NCI-H146 treated with DMSO at 0.1 percent for 48 hours (cell line): ENCODE data around the gene LGALS1.
"Not testable (repeated sequence)": the region's sequence is repeated elsewhere in the genome, so short reads cannot be mapped to it uniquely, and the experiment has no call there.

Experiments
- DNase-seq: peaks from one replicate; lab custom pipeline; 2025; ENCODE audit not compliant: unreplicated experiment; lab: John Stamatoyannopoulos, UW

LGALS1 gene

DNA sequence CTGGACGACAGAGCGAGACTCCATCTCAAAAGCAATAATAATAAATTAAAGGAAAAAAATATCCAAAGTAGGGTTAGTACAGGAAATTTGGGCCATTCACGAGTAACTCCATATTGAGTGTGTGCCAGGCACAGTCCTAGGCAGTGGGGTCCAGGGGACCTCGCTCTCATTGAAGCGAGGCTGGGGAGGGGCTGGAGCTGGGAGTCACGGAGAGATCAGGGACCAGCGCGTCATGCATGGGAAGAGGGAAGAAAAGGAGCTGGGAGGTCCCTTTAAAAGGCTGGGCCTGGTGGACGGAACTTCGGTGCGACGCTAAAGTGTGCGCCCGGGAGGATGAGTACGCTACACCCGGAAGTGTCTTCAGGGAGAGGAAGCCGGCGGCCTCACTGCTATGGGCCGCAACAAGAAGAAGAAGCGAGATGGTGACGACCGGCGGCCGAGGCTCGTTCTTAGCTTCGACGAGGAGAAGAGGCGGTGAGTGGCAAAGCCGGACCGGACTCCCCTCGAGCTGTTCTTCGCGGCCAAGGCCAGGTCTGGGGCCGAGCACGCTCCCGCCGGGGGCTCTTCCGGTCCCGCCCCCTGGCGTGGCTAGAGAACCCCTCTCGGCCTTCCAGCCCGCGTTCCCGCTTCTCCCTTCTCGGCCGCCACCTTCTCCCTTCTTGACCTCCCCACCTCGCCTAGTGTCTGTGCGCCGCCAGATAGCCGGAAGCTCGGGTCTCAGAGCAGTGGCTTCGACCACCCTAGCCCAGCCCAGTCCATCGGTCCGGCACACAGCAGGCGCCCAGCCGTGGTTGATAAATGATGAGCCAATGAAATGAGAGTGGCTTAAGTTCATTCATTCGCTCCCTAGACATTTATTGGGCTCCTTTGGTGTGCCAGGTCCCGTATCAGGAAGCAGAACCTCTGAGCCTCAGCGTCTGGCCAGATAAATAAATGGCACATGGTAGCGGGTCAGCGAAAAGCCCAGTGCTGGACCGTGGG, 10.9 kb downstream of the LGALS1 start, which contains the start of gene NOL12:
NOL12 (plus strand) TSS at position 342 of the 981 bp plus-strand sequence; CDS start at position 392, 50 bp downstream.
- DNase-seq: peak; percentile 59

DNA sequence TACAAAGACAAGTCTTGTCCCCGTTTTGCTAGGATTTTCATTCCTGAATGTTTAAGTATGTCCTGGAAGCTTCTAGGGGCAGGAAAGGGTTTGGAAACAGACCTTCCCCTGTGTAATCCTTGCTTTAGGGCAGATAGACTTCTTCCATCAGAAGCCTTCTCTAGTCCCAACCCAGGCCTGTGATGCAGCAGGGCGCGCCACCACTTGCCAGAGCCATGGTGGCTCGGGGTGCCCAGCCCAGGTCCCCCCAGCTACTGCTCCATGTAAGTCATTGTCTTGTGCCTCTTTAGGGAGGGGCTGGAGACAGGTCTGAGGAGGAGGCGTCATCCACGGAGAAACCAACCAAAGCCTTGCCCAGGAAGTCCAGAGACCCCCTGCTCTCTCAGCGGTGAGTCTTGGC, 15.0 kb downstream of the LGALS1 start:
- DNase-seq: no peak

DNA sequence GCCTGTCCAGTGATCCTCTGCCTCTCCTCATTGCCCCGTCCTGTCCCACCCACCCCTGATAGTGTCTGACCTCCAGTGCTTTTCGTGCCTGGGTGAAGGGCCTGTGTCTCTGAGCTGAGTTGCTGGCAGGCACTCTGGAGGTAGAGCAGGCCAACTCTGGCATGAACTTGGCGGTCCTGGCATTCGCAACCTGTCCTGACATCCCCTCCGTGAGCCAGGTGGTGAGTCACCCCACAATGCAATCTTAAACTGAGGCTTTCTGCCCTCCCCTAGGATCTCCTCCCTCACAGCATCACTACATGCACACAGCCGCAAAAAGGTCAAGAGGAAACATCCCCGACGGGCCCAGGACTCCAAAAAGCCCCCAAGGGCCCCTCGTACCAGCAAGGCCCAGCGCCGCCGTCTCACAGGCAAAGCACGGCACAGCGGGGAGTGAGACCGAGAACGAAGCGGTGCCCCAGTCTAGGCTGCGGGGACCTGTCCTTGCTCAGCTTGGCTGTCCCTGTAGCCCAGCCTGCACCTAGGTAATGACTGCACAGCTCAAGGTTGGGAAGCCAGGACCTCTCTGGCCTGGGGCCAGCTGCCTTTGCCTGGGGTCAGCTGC, 15.6 kb downstream of the LGALS1 start:
- DNase-seq: no peak

- no peak for DNase-seq
Measured at GRCh38 chr22:37692627-37693285, 17.3 kb downstream of the LGALS1 start.

- DNase-seq: not testable (repeated sequence)
Measured at GRCh38 chr22:37694131-37694530, 18.7 kb downstream of the LGALS1 start.

DNA sequence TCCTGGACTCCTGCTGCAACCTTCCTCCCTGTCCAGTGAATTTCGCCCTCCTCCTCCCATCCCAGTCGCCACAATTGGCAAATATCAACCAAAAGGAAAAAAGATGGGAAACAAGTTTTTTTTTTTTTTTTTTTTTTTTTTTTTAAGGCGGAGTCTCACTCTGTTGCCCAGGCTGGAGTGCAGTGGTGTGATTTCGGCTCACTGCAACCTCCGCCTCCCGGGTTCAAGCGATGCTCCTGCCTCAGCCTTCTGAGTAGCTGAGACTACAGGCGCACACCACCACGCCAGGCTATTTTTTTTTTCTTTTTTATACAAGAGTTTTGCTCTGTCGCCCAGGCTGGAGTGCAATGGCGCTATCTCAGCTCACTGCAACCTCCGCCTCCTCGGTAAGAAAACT, 20.8 kb downstream of the LGALS1 start:
- DNase-seq: not testable (repeated sequence)

DNA sequence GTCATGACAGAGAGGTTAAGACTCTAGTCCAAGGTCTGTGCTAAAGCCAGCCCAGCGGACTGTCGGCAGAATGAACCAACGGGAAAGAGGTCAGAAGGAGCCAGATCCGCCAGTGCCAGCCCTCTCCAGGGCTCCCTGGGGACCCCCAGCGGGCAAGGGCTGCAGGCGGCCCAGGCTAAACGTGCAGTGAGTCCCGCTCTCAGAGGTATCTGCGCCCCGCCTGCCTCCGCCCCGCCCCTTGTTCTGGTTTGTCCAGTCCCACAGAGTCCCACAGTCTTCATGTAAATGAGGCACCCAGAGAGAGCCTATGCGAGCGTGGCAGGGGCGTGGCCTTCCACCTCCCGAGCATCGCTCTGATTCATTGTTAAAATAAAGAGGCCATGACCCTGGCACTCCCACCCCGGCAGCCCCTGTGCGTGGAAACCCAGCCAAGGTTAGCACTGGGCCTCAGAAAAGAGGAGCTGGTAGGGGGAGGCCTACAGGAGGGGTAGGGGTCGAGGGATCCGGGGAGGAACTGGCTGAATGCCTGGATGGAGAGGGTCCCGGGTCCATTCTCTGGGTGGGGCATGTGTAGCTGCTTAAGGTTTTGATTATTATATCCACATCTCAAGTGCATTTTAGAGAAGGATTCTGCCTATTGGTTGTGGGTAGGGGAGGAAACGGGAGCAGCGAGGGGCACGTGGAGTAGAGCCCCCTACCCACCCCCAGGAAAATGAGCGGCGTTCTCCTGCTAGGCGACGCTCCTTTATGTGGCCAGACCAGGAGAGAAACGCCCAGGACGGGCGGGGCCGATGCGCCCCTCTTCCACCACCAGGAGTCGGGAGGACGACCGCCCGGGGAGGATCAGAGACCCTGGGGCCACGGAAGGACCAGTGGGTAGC, 21.5 kb downstream of the LGALS1 start, which contains the start of gene TRIOBP:
TRIOBP (plus strand) TSS at position 392 of the 881 bp plus-strand sequence. CDS start 4,318 bp downstream, outside the sequence.
- DNase-seq: peak; percentile 93

GRCh38 chr22:37697538-37697835, 22.1 kb downstream of the LGALS1 start:
- DNase-seq: no peak

DNA sequence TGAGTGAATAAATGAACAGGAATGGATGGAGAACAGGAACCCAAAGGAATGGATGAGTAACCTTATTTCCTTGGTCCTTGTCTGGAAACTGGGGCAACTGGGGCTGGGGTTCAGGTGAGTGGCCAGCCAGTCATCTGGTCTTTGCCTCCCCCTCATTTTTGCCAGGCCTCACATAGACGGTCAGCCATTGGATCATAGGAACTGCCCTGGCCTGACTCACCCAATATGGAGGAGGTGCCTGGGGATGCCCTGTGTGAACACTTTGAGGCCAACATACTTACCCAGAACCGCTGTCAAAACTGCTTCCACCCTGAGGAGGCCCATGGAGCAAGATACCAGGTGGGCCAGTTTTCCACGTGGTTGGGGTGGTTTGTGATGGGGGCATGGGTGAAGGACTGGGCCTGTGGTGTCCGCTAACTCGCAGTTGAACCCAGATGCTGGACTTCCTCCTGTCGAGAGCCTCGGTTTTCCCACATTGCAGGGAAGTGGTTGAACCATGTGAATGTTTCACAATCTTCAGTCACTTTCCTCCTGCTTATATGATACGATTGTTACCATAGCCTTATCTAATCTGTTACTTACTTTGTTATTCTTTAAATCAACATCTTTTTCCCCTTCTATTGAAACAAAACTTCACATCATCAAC, 25.8 kb downstream of the LGALS1 start:
- no peak for DNase-seq

DNA sequence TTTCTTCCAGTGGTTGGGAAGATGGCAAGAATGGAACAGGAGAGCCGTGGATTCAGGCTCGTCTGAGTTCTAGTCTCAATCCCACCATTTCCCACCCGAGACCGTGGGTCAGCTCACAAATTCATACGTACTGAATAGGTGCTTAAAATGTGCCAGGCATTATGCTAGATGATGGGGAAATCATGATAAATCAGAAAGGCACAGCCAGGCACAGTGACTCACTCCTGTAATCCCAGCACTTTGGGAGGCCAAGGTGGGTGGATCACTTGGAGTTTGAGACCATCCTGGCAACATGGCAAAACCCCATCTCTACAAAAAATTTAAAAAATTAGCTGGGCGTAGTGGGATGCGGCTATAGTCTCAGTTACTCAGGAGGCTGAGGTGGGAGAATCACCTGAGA, 28.5 kb downstream of the LGALS1 start:
- DNase-seq: no peak

DNA sequence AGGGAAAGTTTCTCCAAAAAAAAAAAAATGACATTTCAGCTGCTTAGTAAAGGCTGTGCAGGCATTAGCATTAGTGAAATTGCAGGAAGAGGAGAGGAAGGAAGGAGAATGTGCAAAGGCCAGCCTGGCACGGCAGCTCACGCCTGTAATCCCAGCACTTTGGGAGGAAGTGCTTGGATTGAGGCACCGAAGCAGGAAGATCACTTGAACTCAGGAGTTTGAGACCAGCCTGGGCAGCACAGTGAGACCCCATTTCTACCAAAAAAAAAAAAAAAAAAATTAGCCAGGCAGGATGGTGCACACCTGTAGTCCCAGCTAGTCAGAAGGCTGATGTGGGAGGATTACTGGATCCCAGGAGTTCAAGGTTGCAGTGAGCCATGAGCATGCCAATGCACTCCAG, 29.2 kb downstream of the LGALS1 start:
- no peak for DNase-seq

GRCh38 chr22:37705205-37705604, 29.8 kb downstream of the LGALS1 start:
- no peak for DNase-seq

DNA sequence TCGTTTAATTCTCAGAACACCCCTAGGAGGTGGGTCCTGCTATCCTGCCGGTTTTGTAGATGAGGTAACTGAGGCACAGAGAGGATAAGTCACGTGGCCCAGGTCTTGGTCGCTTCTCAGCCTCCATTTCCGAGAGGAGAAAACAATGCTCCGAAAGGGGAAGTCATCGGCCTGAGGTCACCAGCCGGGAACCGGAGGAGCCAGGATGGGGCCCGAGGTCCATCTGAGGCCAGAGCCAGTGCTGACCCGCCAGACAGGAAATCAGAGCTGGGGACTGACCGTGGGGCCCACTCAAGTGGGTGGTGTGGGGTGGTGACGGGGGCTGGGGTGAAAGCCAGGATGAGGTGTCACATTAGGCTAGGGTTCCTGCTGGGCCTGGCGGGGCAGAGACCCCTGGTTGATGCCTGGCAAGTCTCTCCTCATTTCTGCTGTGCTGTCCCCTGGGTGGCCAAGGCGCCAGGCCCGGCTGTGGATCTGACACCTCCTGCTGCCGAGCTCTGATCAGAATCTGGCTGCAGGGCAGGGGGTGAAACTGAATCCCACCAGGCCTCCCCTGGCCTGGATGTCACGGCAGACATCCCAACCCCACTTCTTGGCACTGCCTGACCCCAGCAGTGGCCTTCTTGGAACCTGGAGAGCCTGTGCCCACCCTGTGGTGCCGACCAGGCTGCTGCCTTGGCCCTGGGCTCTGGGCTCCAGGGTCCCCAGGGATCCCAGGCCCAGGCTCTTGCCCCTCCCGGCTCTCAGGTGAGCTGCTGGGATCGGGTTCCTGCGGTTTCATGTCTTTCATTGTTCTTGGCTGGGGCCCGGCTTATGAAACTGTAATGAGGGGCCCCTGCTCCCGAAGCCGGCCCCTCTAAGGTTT, 33.4 kb downstream of the LGALS1 start:
- no peak for DNase-seq

- no peak for DNase-seq
Measured at GRCh38 chr22:37709445-37709765, 34.0 kb downstream of the LGALS1 start.

DNA sequence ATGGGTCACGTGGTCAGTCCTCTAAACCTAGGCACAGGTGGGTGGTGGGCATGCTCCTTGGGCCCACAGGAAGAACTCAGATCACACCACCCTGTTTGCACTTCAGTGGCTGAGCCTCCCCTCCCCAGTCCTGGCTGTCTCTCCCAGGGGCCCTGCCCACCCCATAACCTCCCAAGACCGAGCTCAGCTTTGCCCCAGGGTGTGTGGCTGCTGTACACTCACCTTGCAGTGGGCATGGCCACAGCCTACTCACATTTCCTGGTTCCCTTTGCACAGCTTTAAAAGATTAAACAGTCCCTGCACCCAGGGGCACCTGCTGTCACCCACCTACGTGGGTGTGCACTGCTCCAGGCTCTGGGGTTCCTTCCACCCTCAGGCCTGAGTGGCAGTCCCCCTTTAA, 35.2 kb downstream of the LGALS1 start:
- no peak for DNase-seq

DNA sequence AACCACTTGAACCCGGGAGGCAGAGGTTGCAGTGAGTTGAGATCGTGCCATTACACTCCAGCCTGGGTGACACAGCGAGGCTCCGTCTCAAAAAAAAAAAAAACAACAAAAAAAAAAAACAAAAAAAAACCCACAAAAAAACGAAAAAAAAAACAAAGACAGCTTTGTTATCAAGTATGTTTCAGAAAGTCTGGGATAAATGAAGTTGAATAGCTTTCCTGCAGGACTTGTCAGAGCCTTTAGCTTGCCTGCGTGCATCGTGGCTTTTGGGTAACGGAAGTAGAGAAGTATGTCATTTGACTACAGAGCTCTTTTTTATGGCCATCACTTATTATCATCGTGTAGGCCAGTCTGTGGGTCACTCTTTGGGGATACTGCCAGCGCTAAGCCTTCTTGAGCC, 36.1 kb downstream of the LGALS1 start:
- no peak for DNase-seq

DNA sequence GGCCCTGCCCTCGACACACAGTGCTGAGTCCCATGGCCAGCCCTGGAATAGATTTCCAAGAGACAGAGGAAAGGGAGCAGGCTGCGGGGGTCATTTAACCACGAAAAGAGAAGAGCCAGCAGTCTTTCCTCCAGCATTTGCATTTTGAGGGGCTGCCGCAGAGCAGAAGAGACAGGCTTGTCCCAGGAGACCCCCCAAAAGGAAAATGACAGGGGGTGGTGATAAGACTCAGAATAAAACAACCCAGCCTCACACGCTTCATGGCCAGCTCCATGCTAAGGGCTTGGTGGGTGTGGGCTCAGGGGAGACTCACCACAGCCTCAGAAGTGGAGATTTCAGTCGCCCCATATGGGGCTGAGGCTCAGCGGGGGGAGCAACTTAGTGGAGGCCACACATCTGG, 38.3 kb downstream of the LGALS1 start:
- no peak for DNase-seq

DNA sequence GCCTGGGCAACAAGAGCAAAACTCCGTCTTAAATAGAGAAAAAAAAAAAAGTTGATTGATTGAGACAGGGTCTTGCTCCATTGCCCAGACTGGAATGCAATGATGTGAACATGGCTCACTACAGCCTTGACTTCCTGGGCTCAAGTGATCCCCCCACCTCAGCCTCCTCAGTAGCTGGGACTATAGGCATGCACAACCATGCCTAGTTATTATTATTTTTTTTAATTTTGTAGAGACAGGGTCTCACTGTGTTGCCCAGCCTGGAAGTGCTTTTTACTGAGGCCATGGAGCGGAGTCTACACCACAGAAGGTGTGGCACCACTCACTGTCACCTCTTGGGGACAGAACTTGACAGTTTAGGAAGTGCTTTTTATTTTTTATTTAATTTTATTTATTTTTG, 39.2 kb downstream of the LGALS1 start:
- no peak for DNase-seq

DNA sequence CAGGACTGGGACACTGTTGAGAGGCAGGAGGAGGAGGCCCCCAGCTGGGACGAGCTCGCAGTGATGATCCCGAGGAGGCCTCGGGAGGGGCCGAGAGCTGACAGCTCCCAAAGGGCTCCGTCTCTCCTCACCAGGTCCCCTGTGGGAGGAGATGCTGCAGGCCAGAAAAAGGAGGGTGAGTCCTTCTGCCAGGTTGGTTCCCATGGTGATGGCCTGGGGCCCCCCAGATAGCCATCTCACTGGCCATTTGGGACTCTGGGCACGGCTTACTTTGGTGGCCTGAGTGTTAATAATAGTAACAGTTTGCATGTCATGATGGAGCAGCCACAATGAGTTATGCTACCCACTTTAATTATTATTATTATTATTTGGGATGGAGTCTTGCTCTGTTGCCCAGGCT, 40.3 kb downstream of the LGALS1 start:
- DNase-seq: no peak

DNA sequence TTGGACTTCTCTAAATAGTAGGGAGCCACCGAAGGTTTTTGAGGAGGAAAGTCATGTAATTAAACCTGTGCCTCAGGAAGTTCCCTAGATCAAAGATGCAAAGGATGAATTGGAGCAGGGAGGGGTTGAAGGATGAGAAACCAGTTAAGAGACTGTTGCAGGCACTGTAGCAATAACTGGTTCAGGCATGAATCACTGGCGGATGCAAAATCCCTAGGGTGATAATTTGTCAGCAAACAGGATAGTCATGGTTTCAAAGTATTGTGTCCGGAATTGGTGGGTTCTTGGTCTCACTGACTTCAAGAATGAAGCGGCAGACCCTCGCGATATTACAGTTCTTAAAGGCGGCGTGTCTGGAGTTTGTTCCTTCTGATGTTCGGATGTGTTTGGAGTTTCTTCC, 41.3 kb downstream of the LGALS1 start:
- no peak for DNase-seq
